DND-41 (cell line): ENCODE measurements around the gene HAUS7.

ENCODE experiments used
- CTCF ChIP-seq: IDR thresholded peaks from 2 replicates; pipeline ENCODE4 v1.5.1; 2012; ENCODE audit warnings: borderline replicate concordance, low read length, moderate library complexity, mild to moderate bottlenecking; ENCODE audit not compliant: poor library complexity, severe bottlenecking; ENCODE audit errors: extremely low read depth
- EZH2 ChIP-seq: IDR thresholded peaks from 3 replicates; pipeline ENCODE4 v1.6.1; 2012; ENCODE audit warnings: borderline replicate concordance, low read depth, mild to moderate bottlenecking, moderate library complexity, low read length, inconsistent platforms; ENCODE audit not compliant: severe bottlenecking

- TF ChIP-seq CTCF (no peak), EZH2 (no peak)
Observed at GRCh38 chrX:153474266-153474665, 3.9 kb upstream of the HAUS7 start.
